GM18507 (cell line): ENCODE data around the gene STEAP1B.
A peak's percentile ranks its signal among the peaks of the same experiment; 100 is the strongest.
"Not testable (repeated sequence)": the region's sequence is repeated elsewhere in the genome, so short reads cannot be mapped to it uniquely, and the experiment has no call there.

Experiments
- DNase-seq: peaks from one replicate; pipeline ENCODE4 v3.0.0; 2011; ENCODE audit warnings: low read depth; ENCODE audit not compliant: insufficient read length; ENCODE audit errors: extremely low spot score
- FAIRE-seq: peaks from 2 replicates; lab custom pipeline; 2011; peaks lifted over from hg19 to GRCh38; lab: Jason Lieb, UNC

STEAP1B gene

DNA sequence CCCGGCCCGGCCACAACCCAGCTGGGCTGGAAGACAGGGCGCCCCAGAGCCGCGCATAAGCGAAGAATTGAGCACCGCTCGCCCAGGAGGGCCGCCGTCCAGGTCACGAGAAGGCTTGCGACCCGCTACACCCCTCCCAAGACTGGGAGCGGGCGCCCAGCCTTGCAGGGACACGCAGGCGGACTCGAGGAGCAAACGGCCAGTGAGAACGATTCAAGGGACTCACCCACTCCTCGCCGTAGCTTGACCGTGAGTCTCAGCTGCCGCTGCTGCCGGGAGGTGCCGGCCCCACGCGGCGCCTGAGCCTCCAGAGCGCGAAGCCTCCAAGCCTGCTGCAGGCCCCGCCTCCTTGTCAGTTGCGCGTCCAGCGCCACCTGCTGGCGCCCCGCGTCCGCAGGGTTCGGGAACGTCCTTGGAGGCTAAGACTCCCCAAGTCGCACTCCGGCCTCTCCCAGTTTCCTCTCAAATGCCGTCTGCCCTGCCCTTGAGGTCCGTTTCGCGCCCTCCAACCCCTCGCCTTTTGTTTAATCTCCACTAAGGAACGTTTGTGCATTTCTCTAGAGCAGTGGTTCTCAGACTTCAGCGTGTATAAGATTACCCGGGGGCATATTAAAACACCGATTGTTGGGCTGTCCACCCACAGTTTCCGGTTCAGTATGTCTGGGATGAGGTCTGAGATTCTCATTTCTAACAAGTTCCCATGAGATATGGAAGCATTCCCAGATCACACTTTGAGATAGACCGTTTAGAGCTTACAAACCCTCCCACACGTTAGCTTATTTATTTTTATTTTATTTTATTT is at the start of gene STEAP1B:
Gene STEAP1B, minus strand, starts transcription at position 301 of the 802 bp plus-strand sequence. CDS start 5,333 bp downstream, outside the sequence.
- FAIRE-seq (peak; percentile 75), DNase-seq (peak; percentile 67)

GRCh38 chr7:22549051-22549450 is 49.1 kb upstream of the STEAP1B start:
- FAIRE-seq, result no peak
- DNase-seq, result no peak

DNA sequence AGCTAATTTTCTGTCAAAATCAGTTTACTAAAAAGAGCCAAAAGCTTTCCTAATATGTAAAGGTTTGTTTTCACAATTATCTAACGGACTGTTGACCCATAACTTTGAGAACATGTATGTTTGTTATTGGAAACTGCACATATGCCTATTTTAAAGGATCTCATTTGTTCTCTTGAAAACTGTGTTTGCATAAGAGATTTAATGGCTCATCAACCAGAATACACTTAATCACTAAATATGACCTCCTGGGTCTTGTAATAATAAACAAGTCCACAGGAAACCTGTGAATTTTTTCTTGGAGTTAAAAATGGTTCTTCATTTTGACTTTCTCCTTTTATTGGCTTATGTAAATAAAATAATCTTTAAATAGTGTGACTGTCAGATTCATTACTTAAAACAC is 48.3 kb upstream of the STEAP1B start:
- DNase-seq, result no peak
- no peak for FAIRE-seq

DNA sequence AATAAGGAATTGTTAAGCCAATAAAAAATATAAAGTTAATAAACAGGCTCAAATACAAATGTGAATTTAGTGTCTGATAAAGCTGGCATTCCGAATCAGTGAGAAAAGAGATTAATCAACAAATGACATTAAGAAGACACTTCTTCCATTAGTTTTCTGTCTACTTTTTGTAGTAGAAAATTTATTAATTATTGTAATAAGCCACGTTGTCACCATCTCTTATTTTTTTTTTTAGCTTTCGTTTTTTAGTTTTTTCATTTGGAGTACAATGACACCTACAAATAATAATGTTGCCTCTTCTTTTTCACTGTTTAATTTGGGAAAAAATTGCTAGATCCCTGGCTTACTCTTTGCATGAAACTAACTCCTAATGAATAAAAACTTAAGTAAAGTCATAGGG is 46.8 kb upstream of the STEAP1B start:
- DNase-seq (no peak), FAIRE-seq (no peak)

DNA sequence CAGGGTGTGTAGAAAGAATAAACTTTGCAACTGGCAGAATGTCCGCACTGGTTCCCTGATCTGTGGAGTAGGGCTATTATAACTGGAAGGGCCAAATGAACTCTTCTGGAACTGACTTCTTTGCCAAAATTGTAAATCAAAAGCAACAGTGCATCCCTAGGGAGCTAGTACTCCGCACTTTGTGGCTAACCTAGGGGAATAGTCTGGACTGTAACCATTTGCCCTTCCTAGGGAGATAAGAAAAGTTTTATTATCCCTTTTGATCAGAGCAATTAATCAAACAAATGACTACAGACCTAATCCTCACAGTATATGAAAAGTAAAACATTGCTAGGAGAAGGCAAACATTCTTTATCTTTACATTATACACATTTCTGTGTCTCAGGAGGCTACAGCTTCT is 45.5 kb upstream of the STEAP1B start:
- DNase-seq (no peak), FAIRE-seq (no peak)

DNA sequence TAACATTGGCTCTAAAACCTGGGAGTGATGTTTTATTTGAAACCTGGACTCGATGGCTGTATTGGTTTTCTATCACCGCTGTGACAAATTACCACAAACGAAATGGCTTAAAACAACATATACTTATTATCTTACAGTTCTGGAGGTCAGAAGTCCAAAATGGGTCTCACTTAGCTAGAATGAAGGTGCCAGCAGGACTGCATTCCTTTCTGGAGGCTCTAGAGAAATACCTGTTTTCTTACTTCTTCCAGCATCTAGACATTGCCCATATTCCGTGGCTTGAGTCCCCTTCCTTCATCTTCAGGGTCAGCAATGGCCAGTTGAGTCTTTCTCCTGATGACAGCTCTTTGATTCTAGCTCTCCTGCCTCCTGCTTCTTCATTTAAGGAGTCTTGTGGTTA is 44.3 kb upstream of the STEAP1B start:
- FAIRE-seq (no peak), DNase-seq (no peak)

DNA sequence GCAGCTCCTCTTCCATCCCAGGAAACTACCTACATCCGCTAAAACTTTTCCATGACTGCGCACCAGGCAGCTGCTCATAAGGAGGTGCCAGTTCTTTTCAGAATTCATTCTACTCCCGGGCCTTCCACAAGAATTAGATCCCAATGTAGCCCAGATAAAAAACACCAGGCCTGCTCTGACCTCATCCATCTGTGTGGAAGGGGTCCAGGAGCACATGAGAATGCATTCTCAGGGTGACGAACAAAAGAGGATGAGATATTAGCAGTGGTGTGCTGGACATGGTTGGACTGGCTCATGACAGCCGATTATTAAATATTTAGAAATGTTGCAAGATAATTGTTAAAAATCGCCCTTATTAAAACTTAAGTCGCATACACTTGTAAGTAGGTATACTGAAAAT is 43.2 kb upstream of the STEAP1B start:
- no peak for FAIRE-seq

DNA sequence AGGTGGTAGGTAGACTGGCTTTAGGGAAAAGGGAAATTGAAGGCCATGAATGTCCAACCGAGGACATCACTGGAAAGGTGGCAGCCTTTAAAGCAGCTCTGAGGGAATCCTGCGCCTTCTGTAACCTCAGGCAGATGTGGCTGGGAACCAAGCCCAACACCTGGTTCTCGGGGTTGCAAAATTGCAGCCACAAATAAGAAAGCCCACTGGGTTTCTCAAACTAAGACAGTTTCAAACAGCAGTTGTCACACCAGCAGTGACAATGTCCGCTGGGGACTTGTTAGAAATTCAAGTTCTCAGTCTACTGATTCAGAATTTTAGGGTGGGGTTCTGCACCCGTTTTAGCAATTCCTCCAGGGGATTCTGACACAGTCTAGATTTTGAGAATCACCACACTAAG is 42.7 kb upstream of the STEAP1B start:
- FAIRE-seq, result no peak
- no peak for DNase-seq

More for the DNA sequence above, 43.2 kb upstream of the STEAP1B start:
- no peak for DNase-seq

- FAIRE-seq (no peak), DNase-seq (no peak)
Measured at GRCh38 chr7:22542254-22542653, 42.3 kb upstream of the STEAP1B start.

GRCh38 chr7:22541789-22542188 is 41.8 kb upstream of the STEAP1B start:
- no peak for FAIRE-seq
- DNase-seq, result no peak

DNA sequence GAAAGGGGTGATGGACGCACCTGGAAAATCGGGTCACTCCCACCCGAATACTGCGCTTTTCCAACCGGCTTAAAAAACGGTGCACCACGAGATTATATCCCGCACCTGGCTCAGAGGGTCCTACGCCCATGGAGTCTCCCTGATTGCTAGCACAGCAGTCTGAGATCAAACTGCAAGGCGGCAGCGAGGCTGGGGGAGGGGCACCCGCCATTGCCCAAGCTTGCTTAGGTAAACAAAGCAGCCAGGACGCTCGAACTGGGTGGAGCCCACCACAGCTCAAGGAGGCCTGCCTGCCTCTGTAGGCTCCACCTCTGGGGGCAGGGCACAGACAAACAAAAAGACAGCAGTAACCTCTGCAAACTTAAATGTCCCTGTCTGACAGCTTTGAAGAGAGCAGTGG is 28.5 kb upstream of the STEAP1B start:
- not testable (repeated sequence) for DNase-seq, FAIRE-seq

- DNase-seq, FAIRE-seq: not testable (repeated sequence)
Measured at GRCh38 chr7:22524353-22524947, 24.5 kb upstream of the STEAP1B start.

GRCh38 chr7:22523478-22524352 is 23.7 kb upstream of the STEAP1B start:
- DNase-seq, FAIRE-seq: not testable (repeated sequence)

DNA sequence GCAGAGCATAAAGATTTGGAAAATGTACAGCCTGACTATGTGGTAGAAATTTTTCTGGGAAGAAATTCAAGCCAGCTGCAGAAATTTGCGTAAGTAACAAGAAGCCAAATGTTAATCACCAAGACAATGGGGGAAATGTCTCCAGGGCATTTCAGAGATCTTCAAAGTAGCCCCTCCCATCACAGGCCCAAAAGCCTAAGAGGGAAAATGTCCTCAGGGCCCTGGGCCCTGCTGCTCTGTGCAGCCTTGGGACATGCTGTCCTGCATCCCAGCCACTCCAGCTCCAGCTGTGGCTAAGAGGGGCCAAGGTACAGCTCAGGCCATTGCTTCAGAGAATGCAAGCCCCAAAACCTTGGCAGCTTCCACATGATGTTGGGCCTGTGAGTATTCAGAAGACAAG is 19.6 kb upstream of the STEAP1B start:
- FAIRE-seq, DNase-seq: not testable (repeated sequence)

DNA sequence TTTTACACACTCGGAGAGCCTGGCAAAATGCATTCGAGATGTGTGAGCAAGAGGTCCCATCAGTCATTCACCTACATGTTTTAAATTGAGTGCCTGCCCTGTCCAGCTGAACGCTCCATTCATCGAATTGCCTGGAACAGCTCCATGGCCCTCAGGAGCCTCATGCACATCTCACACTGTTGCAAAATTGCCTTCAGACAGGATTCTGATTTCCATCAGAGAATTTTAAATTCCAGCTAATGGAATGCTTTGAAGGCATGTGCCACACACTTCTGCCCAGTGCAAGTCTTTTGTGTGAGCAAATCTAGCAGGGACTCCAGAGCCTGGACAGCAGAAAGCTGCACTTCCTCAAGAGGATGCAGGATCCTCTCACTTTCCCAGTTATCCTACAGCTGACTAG is 17.0 kb upstream of the STEAP1B start:
- FAIRE-seq, DNase-seq: not testable (repeated sequence)

DNA sequence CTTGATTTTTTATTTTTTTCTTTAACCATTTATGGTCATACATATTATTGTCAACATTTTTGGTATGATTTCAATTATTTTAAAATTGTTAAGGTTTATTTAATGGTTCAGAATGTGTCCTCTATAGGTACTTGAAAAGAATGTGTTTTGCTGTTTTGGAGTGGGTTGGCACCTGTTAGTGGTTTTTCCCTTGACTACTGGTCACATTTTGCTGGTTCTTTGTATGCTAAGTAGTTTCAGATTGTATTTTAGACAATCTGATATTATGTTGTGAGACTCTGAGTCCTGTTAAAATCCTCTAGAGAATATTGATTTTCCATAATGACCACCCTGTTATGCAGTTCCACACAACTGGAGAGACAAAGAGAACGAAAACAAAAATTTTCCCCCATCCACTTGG is 15.0 kb upstream of the STEAP1B start:
- not testable (repeated sequence) for FAIRE-seq, DNase-seq

DNA sequence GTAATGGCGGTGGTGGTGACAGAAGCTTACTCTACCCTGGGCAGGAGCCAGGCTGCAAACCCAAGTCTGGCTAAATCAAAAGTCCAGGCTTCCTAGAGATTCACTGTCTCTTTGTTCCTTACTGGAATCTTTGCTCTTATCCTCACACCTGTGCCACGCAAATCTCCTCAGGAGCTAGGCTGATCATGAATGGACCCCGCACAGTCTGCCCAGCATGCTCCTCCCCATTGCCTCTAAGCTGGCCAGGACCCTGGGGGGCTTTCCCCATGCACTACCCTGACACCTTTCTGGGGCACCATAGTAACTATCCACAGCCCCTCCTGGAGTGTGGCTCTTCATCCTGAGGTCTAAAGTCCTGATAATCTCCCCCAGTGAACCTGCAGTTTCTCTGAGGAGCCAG is 7.3 kb upstream of the STEAP1B start:
- FAIRE-seq, DNase-seq: not testable (repeated sequence)

DNA sequence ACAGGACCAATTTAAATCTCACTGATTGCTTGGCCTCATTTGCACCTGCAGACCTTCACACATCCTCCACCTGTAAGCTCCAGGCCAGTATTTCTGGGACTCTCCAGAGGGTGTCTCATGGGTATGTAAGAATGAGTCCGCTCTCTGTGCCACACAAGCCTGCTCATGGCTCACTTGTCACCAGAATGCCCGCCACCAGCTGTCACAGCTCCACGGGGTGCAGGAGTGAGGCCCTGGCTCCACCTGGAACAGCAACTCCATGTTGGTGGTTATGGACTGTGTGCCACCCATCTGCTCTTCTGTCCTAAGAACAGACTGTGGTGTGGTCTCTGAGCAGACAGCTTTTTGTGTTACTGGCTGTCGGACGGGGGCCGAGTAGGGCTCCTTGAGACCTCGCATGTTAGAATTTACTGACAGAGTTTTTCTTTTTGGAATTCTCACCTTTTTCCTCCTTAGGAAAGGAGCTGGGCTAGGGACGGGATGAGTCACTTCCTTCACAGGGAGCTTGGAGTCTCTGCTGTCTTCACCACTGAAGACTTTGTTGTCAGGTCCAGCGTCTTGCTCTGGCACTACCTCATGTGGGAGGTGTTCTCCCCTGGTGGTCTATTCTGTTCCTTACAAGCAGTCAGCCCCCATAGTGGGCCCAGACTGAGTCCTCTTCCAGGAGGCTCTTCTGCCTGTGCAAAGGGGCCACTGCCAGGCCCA is 6.5 kb upstream of the STEAP1B start:
- FAIRE-seq, DNase-seq: not testable (repeated sequence)

GRCh38 chr7:22504519-22504918 is 4.5 kb upstream of the STEAP1B start:
- not testable (repeated sequence) for FAIRE-seq, DNase-seq
